SK-N-SH (cell line): ENCODE results near the gene AASS.

Source experiments
- CTCF ChIP-seq: fragments of 200-600 bp; sonication (generic); IDR thresholded peaks from 2 replicates; pipeline ENCODE4 v1.6.1; 2017; ENCODE audit warnings: antibody characterized with exemption, mild to moderate bottlenecking, moderate library complexity
- GABPA ChIP-seq: IDR thresholded peaks from 2 replicates; pipeline ENCODE4 v1.4.0; 2012; ENCODE audit warnings: low read depth, mild to moderate bottlenecking
- POLR2AphosphoS5 ChIP-seq: IDR thresholded peaks from 2 replicates; pipeline ENCODE4 v1.6.1; 2012; ENCODE audit warnings: low read depth, low read length
- RAD21 ChIP-seq: IDR thresholded peaks from 2 replicates; pipeline ENCODE4 v1.6.1; 2012; ENCODE audit warnings: mild to moderate bottlenecking, low read length
- RFX5 ChIP-seq: IDR thresholded peaks from 2 replicates; pipeline ENCODE4 v1.6.1; 2012; ENCODE audit warnings: mild to moderate bottlenecking, improper control_type of control experiment, low read length
- YY1 ChIP-seq: IDR thresholded peaks from 2 replicates; pipeline ENCODE4 v1.4.0; 2012; ENCODE audit warnings: low read depth, mild to moderate bottlenecking
- ZBTB33 ChIP-seq: IDR thresholded peaks from 2 replicates; pipeline ENCODE4 v1.4.0; 2012; ENCODE audit warnings: low read depth, borderline replicate concordance
- TF ChIP-seq, protein P1 (sequence below): IDR thresholded peaks from 2 replicates; pipeline ENCODE4 v1.6.1; 2012; ENCODE audit warnings: mild to moderate bottlenecking, low read depth, low read length, moderate library complexity
- TF ChIP-seq, protein P2 (sequence below): fragments of 150-350 bp; IDR thresholded peaks from 2 replicates; pipeline ENCODE4 v1.6.1; 2017; ENCODE audit warnings: antibody characterized with exemption, low read length, low read depth, borderline replicate concordance

DNA sequence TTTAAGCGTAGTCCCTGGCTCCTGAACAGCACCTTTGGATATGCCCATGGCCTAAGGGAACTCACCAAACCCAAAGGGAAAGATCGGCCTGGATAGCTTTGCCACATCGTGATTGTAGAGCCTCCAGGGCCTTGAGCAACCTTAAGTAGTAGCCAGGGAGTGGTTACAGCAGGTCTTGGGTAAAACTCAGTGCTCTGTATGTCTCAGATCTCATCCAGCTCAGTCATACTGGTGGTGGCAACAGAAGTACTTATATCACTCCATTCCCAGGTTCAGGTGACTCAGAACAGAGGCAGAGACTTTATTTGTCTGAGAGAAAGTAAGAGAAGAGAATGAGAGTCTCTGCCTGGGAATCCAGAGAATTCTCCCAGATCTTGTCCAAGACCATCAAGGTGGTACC is 39.1 kb upstream of the AASS start:
- TF ChIP-seq CTCF (no peak), ZBTB33 (no peak), YY1 (no peak), GABPA (no peak), RFX5 (no peak), RAD21 (no peak), POLR2AphosphoS5 (no peak)
- TF ChIP-seq, protein P1, sequence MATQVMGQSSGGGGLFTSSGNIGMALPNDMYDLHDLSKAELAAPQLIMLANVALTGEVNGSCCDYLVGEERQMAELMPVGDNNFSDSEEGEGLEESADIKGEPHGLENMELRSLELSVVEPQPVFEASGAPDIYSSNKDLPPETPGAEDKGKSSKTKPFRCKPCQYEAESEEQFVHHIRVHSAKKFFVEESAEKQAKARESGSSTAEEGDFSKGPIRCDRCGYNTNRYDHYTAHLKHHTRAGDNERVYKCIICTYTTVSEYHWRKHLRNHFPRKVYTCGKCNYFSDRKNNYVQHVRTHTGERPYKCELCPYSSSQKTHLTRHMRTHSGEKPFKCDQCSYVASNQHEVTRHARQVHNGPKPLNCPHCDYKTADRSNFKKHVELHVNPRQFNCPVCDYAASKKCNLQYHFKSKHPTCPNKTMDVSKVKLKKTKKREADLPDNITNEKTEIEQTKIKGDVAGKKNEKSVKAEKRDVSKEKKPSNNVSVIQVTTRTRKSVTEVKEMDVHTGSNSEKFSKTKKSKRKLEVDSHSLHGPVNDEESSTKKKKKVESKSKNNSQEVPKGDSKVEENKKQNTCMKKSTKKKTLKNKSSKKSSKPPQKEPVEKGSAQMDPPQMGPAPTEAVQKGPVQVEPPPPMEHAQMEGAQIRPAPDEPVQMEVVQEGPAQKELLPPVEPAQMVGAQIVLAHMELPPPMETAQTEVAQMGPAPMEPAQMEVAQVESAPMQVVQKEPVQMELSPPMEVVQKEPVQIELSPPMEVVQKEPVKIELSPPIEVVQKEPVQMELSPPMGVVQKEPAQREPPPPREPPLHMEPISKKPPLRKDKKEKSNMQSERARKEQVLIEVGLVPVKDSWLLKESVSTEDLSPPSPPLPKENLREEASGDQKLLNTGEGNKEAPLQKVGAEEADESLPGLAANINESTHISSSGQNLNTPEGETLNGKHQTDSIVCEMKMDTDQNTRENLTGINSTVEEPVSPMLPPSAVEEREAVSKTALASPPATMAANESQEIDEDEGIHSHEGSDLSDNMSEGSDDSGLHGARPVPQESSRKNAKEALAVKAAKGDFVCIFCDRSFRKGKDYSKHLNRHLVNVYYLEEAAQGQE: no peak
- TF ChIP-seq, protein P2, sequence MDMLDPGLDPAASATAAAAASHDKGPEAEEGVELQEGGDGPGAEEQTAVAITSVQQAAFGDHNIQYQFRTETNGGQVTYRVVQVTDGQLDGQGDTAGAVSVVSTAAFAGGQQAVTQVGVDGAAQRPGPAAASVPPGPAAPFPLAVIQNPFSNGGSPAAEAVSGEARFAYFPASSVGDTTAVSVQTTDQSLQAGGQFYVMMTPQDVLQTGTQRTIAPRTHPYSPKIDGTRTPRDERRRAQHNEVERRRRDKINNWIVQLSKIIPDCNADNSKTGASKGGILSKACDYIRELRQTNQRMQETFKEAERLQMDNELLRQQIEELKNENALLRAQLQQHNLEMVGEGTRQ: no peak
